ENCODE measurements around the gene SAXO1. TPM values are rescaled to one million over a fixed set of nuclear protein-coding genes. Genes with fewer than 3 reads are reported as not detected.
A peak's percentile ranks its signal among the peaks of the same experiment; 100 is the strongest.

SAXO1 gene
- total and polyA plus RNA-seq, 7 donors = 0.08 to 1.9 (median 0.38) TPM; not detected in 4

DNA sequence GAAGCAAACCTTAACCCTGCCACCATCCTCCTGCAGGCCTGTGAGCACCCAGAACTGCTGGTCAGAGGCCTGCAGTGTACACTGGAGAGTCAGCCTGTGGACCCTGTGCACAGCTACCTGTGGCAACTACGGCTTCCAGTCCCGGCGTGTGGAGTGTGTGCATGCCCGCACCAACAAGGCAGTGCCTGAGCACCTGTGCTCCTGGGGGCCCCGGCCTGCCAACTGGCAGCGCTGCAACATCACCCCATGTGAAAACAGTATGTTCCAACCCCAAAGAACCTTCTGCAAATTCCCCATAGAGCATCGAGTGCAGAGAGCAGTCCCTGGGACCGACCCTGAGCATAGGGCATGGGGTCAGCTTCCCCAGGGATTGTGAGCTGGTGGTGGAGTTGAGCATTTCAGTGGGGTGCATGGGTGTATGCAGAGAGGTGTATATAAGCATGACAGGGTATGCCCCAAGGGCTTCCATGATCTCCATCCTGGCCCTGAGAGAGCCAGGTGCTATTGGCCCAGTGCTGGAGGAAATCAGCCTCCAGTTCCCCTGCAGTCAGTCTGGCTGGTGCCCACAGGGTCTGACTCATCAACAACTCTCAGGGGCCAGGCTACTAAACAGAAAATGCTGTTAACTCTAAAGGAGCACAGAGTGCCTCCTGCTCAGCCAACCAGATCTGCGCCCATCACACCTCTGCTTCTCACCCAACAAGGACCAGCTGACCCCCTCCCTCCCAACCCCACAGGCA lies 126.2 kb downstream of the SAXO1 start:
- no peaks in the 10 kb centered on the region for H3K9me3 ChIP-seq
- peak in 1 of 4 donors; percentile 30 for ATAC-seq
- H3K4me1 ChIP-seq = no peaks in the 10 kb centered on the region
- H3K4me3 ChIP-seq = no peak overlapping the region
- peak in 1 of 2 donors; percentile 21 for DNase-seq
- H3K36me3 ChIP-seq (ENCODE audit: insufficient read depth in 1 of 2, low read depth in 1 of 2) = no peaks in the 10 kb centered on the region
- intact Hi-C loops (cut with DNase I) = no loop called here
- H3K27ac ChIP-seq = no peak overlapping the region
- H3K27me3 ChIP-seq (ENCODE audit: insufficient read depth in 3 of 3, low read length in 2 of 3) = no peaks in the 10 kb centered on the region
- 85 to 93% (median 88%) methylated on average over 9 of the region's 9 CpGs for WGBS, 3 donors
- TF ChIP-seq, protein P1, sequence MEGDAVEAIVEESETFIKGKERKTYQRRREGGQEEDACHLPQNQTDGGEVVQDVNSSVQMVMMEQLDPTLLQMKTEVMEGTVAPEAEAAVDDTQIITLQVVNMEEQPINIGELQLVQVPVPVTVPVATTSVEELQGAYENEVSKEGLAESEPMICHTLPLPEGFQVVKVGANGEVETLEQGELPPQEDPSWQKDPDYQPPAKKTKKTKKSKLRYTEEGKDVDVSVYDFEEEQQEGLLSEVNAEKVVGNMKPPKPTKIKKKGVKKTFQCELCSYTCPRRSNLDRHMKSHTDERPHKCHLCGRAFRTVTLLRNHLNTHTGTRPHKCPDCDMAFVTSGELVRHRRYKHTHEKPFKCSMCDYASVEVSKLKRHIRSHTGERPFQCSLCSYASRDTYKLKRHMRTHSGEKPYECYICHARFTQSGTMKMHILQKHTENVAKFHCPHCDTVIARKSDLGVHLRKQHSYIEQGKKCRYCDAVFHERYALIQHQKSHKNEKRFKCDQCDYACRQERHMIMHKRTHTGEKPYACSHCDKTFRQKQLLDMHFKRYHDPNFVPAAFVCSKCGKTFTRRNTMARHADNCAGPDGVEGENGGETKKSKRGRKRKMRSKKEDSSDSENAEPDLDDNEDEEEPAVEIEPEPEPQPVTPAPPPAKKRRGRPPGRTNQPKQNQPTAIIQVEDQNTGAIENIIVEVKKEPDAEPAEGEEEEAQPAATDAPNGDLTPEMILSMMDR (IDR thresholded peaks at IDR 0.05) = no peak

DNA sequence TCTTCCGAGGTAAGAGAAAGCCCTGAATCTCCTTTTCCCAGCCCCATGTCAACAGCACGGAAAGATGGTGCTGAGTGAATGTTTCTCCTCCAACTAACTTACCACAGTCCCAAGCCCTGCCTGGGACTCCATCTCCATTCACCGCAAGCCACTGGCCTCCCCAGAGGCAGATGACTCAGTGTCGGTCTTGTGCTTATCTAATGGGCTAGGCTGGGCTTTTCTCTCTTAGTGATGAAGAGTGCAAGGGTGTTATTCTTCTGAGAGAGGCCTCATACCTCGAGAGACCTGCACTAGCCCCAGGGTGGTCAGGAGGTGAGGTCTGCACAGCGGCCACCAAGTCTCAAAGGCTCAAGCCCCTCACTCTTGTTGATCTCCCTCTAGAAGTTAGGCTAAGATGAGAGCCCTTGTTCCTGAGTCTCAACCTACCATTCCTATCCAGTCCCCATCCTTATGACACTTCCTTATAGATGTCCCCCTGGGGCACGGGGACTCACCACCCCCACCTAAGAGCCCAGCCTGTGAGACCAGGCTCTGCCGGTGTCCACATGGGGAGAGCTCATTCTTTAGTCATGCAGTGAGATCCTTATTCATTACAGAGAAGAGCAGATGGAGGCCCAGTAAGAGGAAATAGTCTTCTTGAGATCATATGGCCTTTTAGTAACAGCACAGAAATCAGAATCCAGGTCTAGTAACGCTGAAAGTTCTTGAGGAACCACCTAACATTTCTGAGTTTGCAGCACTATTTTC lies 127.0 kb downstream of the SAXO1 start:
- H3K9me3 ChIP-seq = no peaks in the 10 kb centered on the region
- no peak overlapping the region for H3K27ac ChIP-seq
- no peak for DNase-seq
- ATAC-seq = no peak
- H3K4me1 ChIP-seq = no peaks in the 10 kb centered on the region
- TF ChIP-seq, protein P1 (IDR thresholded peaks at IDR 0.05) = no peak
- intact Hi-C loops (cut with DNase I) = no loop called here
- H3K36me3 ChIP-seq (ENCODE audit: insufficient read depth in 1 of 2, low read depth in 1 of 2) = no peaks in the 10 kb centered on the region
- H3K4me3 ChIP-seq = no peak overlapping the region
- H3K27me3 ChIP-seq (ENCODE audit: insufficient read depth in 3 of 3, low read length in 2 of 3) = no peaks in the 10 kb centered on the region
- 90 to 92% (median 91%) methylated on average over 9 of the region's 9 CpGs for WGBS, 3 donors

DNA sequence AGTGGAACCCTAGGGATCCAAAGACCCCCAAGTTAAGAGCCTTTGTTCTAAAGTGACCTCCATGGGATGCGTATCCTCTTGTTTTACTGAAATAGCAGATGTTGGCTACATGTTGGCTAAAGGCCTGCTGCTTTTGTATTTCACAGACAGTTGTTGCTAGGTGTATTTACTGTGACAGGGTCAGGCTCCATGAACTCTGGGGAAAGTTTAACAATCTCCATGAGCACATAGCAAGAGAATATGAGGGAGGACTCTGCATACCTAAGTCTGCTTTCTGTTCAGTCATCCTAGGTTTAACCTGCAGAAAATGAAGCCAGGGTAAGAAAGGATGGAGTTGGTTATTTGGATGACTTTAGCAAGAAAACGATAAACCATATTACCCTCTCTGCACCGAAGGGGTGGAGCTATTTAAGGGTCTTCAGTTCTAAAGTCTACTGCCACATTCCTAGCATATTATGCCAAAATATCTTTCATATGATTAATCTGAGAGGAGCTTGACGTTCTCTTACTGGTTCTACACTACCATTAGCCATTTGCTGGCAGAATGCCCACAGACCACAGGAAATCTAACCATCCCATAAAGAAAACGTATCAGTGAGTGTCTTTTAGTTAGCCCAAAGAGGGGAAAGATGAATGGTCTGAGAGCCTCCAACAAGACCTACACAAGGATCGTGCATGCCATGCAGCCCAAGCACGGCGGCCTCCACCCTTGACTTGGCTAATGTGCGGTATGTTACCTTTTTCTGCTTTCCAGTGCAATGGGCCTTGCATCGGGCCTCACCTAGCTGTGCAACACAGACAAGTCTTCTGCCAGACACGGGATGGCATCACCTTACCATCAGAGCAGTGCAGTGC lies 127.8 kb downstream of the SAXO1 start:
- DNase-seq (no peak), ATAC-seq (no peak)
- Histone ChIP-seq H3K36me3 (ENCODE audit: insufficient read depth in 1 of 2, low read depth in 1 of 2) (no peaks in the 10 kb centered on the region), H3K27ac (no peak overlapping the region), H3K27me3 (ENCODE audit: insufficient read depth in 3 of 3, low read length in 2 of 3) (no peaks in the 10 kb centered on the region), H3K4me3 (no peak overlapping the region), H3K9me3 (no peaks in the 10 kb centered on the region), H3K4me1 (no peaks in the 10 kb centered on the region)
- intact Hi-C loops (cut with DNase I) = no loop called here
- 84 to 86% (median 84%) methylated on average over 11 of the region's 11 CpGs for WGBS, 3 donors
- TF ChIP-seq, protein P1 (IDR thresholded peaks at IDR 0.05) = no peak

DNA sequence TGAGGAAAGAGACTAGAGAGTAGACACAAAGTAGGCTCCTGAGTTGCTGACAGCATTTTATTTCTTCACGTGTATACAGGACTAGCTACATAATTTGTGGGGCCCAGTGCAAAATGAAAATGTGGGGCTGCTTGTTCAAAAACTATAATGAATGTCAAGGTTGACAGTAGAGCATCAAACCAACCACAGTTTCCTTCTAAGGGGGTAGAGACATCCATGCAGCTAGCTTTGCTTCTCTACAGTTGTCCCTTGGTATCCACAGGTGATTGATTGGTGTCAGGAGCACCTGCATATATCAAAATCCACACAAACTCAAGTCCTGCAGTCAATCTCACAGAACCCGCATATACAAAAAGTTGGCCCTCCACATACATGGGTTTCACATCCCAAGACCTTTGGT lies 129.6 kb downstream of the SAXO1 start:
- Histone ChIP-seq H3K27me3 (ENCODE audit: insufficient read depth in 3 of 3, low read length in 2 of 3) (no peaks in the 10 kb centered on the region), H3K27ac (no peak overlapping the region), H3K36me3 (ENCODE audit: insufficient read depth in 1 of 2, low read depth in 1 of 2) (no peaks in the 10 kb centered on the region), H3K4me3 (no peak overlapping the region), H3K9me3 (no peaks in the 10 kb centered on the region), H3K4me1 (no peaks in the 10 kb centered on the region)
- DNase-seq = no peak
- TF ChIP-seq, protein P1 (IDR thresholded peaks at IDR 0.05) = no peak
- intact Hi-C loops (cut with DNase I) = no loop called here
- no peak for ATAC-seq
- WGBS, 3 donors = 91 to 95% (median 92%) methylated on average over 2 of the region's 2 CpGs
